DOHH2 (cell line): ENCODE data around the gene PIRT.

Experiments
- EZH2phosphoT487 ChIP-seq: fragments of 200-600 bp; sonication (generic); IDR thresholded peaks from 2 replicates; pipeline ENCODE4 v1.6.1; 2017; ENCODE audit warnings: borderline replicate concordance, mild to moderate bottlenecking, antibody characterized with exemption, low read length, moderate library complexity, mixed read lengths
- TF ChIP-seq, protein P1 (sequence below): fragments of 200-600 bp; sonication (generic); IDR thresholded peaks from one replicate; pipeline ENCODE4 v1.5.1; 2014; ENCODE audit warnings: antibody characterized with exemption, mild to moderate bottlenecking, low read depth, low read length; ENCODE audit not compliant: poor library complexity, severe bottlenecking

- no peak for TF ChIP-seq EZH2phosphoT487
- TF ChIP-seq, protein P1, sequence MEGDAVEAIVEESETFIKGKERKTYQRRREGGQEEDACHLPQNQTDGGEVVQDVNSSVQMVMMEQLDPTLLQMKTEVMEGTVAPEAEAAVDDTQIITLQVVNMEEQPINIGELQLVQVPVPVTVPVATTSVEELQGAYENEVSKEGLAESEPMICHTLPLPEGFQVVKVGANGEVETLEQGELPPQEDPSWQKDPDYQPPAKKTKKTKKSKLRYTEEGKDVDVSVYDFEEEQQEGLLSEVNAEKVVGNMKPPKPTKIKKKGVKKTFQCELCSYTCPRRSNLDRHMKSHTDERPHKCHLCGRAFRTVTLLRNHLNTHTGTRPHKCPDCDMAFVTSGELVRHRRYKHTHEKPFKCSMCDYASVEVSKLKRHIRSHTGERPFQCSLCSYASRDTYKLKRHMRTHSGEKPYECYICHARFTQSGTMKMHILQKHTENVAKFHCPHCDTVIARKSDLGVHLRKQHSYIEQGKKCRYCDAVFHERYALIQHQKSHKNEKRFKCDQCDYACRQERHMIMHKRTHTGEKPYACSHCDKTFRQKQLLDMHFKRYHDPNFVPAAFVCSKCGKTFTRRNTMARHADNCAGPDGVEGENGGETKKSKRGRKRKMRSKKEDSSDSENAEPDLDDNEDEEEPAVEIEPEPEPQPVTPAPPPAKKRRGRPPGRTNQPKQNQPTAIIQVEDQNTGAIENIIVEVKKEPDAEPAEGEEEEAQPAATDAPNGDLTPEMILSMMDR: no peak
Observed at GRCh38 chr17:10837921-10838320, at the start of gene PIRT.
